Right kidney (tissue), 9 donors: ENCODE data around the gene CYB5RL.
"Not testable (repeated sequence)": the region's sequence is repeated elsewhere in the genome, so short reads cannot be mapped to it uniquely, and the experiment has no call there.

Source experiments
- DNase-seq: peaks from one replicate; pipeline ENCODE4 v3.0.0-alpha.2; 2016
- long read RNA-seq, 8 donors: transcript quantifications; one replicate each; lab custom pipeline, GENCODE V29; 2026

CYB5RL gene
- long read RNA-seq, donor 1, result 0 reads
- long read RNA-seq, donor 2, result 0 reads
- long read RNA-seq, donor 3, result 0 reads
- long read RNA-seq, donor 4, result 0 reads
- long read RNA-seq, donor 5, partial matches to known transcripts, result 0 of 1 reads
- long read RNA-seq, donor 5, other reads (novel, unspliced or antisense), result 0 of 1 reads
- long read RNA-seq, donor 6, result 0 reads
- long read RNA-seq, donor 7, result 0 reads
- long read RNA-seq, donor 8, result 0 reads

DNA sequence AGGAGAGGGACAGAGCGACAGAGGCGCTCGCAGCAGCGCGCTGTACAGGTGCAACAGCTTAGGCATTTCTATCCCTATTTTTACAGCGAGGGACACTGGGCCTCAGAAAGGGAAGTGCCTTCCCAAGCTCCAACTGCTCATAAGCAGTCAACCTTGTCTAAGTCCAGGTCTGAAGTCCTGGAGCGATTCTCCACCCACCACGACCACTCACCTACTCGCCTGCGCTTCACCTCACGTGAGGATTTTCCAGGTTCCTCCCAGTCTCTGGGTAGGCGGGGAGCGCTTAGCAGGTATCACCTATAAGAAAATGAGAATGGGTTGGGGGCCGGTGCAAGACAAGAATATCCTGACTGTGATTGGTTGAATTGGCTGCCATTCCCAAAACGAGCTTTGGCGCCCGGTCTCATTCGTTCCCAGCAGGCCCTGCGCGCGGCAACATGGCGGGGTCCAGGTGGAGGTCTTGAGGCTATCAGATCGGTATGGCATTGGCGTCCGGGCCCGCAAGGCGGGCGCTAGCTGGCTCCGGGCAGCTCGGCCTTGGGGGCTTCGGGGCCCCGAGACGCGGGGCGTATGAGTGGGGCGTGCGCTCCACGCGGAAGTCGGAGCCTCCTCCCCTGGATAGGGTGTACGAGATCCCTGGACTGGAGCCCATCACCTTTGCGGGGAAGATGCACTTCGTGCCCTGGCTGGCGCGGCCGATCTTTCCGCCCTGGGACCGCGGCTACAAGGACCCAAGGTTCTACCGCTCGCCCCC is at the start of gene CYB5RL, which contains the start of gene MRPL37:
Gene CYB5RL (minus strand): TSS at position 266 of the 754 bp plus-strand sequence. CDS start 4,414 bp downstream, outside the sequence.
Gene MRPL37 (plus strand): TSS at position 403 of the 754 bp plus-strand sequence. CDS start 77 bp downstream, at position 480.
- DNase-seq, result peak; percentile 83

DNA sequence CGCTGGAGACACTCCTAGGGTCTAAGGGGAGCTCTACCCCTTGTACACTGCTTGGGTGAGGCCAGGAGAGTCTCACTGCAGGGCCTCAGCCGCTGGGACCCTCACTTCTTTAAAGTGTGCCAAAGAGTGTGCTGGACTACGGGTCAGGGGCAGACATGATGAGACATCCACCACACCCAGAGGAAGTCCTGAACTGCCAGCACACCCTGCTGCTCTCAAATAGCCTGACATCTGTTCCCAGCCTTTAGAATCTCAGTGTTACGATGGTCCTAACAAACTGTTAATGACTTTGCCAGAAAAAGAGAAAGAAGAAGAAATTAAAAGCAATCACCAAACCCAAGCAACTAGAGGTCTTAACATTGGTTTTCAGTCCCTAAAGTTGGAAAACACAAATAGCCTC is 49.1 kb upstream of the CYB5RL start:
- no peak for DNase-seq

DNA sequence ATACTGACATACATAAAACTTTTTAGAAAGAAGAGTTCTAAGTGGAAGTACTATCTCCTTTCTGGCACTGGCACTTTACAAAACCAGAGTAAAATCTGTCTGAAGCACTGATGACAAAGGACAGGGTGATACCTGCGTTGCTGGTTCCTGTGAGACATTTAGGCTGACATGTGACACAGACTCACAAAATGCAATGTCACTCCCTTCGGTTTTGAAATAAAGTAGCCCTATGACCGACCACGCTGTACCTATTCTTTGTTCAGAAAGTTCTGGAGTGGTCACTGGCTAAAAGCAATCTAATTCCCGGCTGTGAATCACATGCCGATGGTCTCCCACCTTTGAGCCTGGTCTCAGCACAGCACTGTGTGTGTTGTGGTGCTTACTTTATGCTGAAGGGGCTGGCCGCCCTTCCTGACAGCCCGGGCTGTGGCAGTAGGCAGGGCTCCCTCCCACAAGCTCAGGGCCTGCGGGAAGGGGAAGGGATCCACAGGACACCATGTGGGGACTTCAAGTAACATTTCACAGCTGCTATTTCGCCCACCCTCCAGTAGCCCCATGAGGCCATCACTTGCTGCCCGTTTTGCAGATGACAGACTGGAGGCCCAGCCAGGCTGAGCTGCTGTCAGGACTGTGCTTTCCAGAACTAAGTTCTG is 48.2 kb upstream of the CYB5RL start:
- no peak for DNase-seq

- DNase-seq, result no peak
Observed at GRCh38 chr1:54246116-54246721, 46.4 kb upstream of the CYB5RL start.

GRCh38 chr1:54245501-54245900 is 45.7 kb upstream of the CYB5RL start:
- no peak for DNase-seq

DNA sequence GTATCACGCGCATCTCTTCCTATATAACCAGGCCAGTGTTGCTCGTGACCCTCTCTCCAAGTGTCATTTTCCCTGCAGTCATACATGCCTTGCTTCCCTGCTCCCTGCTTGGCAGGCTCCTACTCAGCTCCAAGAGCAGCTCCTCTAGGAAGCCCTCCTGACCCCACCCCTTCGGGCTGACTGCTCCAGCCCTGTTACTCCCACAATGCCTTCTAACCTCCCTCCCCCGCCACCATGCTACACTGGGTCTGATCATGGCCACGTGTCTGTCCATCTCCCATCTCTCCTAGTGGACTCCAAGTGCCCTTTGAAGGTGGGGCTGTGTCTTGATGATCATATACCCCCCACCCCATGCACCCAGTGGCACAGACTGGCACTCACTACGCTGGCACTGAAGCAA is 44.8 kb upstream of the CYB5RL start:
- no peak for DNase-seq

DNA sequence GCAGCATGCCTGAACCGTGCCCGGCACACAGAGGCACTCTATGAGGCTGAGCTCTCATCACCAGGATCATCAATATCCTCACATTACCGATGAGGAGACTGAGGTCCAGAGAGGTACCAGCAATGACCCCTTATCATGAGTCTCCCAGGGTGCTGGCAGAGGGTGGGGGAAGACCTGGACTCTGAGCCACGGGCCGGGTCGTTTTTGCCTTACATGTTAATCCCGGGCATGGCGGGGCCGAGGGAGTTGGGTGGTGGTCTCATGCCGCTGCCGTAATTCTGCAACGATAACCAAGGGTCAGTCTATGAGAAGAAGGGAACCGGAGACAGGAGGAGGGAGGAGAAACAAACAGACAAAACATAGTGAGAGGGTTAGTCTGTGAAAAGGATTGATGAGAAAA is 43.2 kb upstream of the CYB5RL start:
- no peak for DNase-seq

DNA sequence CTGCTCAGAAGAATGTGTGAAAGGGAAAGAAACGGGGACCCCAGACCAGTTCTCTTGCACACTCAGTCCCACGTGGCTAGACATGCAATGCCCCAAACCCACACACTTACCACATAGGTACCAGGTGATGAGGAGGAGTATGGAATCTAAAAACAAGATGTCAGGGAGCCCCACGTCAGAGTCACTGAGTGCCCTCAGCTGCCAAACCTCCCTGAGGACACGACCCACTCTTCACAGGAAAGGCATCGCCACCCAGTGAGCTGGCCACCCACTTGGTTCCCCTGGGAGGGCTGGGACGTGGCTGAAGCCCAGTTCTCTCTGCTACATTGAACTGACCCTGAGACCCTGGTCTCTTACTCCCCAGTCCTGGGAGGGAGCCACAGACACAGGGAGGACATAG is 41.5 kb upstream of the CYB5RL start:
- DNase-seq, result no peak

DNA sequence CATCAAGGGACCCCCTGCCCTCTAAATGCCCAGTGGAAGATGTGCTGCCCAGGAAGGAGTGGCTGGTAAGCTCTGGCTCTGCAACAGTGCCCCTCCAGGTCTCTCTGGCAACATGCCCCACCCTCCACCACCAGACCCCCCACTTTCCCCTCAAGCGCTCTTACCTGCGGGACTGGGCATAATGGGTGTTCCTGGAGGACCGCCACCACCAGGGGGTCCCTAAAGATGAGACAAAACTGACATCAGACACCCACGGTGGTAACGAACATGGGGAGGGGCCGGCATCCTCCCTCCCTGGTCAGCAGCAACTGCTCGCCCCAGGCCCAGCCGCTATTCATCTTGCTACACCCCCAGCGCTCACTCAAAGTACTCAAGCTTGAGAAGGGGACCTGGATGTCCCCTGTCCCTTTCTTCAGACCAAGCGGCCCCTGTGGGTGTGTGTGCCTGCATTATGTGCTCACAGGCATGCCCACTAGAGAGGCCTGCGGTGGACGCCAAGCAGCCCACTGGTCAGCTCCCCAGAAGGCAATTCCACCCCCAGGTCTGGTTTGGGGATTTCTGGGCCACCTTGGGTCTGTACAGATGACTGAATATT is 41.0 kb upstream of the CYB5RL start:
- DNase-seq, result no peak

GRCh38 chr1:54239631-54240031 is 39.8 kb upstream of the CYB5RL start:
- no peak for DNase-seq

GRCh38 chr1:54239035-54239383 is 39.2 kb upstream of the CYB5RL start:
- no peak for DNase-seq

- DNase-seq, result no peak
Observed at GRCh38 chr1:54238353-54239034, 38.7 kb upstream of the CYB5RL start.

- DNase-seq, result no peak
Observed at GRCh38 chr1:54237586-54237985, 37.8 kb upstream of the CYB5RL start.

GRCh38 chr1:54234284-54234683 is 34.5 kb upstream of the CYB5RL start:
- DNase-seq, result no peak

DNA sequence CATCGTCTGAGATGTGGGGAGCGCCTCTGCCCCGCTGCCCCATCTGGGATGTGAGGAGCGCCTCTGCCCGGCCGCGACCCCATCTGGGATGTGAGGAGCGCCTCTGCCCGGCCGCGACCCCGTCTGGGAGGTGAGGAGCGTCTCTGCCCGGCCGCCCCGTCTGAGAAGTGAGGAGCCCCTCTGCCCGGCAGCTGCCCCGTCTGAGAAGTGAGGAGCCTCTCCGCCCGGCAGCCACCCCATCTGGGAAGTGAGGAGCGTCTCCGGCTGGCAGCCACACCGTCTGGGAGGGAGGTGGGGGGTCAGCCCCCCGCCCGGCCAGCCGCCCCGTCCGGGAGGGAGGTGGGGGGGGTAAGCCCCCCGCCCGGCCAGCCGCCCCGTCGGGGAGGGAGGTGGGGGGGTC is 33.4 kb upstream of the CYB5RL start:
- DNase-seq, result not testable (repeated sequence)

- no peak for DNase-seq
Observed at GRCh38 chr1:54230507-54231339, 30.9 kb upstream of the CYB5RL start.

GRCh38 chr1:54229281-54229891 is 29.6 kb upstream of the CYB5RL start:
- no peak for DNase-seq

DNA sequence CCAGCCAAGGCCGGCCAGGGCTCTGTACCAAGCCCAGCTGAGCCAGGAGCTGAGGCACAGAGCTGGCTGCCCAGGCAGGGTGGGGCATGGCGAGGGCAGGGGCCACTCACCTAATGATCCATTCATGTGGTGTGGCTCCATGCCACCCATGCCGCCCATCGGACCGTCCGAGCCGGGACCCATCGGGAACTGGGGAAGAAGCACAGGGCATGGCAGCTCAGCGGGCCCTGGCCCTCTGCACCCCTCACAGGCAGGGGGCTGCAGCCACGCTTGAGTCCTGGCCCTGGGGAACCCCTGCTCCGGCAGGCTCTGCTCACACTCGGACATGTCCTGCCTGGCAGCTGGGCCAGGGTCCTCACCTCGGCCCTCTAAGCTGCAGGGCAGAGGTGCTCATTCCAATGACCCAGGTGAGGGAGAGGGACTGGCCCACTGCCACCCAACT is 28.8 kb upstream of the CYB5RL start:
- DNase-seq, result no peak

DNA sequence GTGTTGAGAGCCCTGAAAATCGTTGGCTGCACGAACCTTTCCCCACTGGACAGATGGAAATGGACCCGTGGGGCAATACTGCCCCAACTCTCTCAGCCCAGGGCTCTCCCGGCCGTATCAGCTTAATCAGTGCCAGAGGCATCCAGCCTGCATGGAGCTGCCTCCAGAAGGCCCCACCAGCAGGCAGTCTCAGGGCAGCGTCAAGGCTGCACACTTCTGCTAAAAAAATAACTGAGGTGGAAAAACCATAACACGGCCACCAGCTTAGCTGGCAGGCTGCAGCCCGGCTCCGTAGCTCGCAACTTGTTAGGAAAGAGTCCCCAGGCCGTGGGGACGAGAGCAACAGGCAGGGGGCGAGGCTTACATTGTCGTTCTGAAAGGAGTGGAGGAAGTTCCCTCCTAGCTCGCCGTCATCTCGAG is 28.1 kb upstream of the CYB5RL start:
- no peak for DNase-seq

GRCh38 chr1:54227091-54227602 is 27.3 kb upstream of the CYB5RL start:
- no peak for DNase-seq
